Measurements from ENCODE around the gene NUDC. TPM values are rescaled to one million over a fixed set of nuclear protein-coding genes. Genes with fewer than 3 reads are reported as not detected.

Gene NUDC
- total RNA-seq, 2 experiments from 2014 or later, result 65.7 to 106 TPM

- ChIA-PET POLR2A (no interaction called here), CTCF (ENCODE audit: unreplicated experiment) (no interaction called here)
- no peaks in the 10 kb centered on the region for H3K9me2 ChIP-seq (ENCODE audit: insufficient read depth, low read length)
- no peaks in the 10 kb centered on the region for H3K9me3 ChIP-seq (ENCODE audit: low read length)
- no peak overlapping the region for H3K4me3 ChIP-seq (ENCODE audit: low read depth, low read length, poor library complexity, severe bottlenecking)
- no peaks in the 10 kb centered on the region for H3K79me2 ChIP-seq (ENCODE audit: insufficient read depth, low read depth, low read length)
- H4K20me1 ChIP-seq (ENCODE audit: insufficient read depth, low read length), result no peaks in the 10 kb centered on the region
- BruUV-seq (replicated peaks), result no TSS peak
- TF ChIP-seq, protein P1, sequence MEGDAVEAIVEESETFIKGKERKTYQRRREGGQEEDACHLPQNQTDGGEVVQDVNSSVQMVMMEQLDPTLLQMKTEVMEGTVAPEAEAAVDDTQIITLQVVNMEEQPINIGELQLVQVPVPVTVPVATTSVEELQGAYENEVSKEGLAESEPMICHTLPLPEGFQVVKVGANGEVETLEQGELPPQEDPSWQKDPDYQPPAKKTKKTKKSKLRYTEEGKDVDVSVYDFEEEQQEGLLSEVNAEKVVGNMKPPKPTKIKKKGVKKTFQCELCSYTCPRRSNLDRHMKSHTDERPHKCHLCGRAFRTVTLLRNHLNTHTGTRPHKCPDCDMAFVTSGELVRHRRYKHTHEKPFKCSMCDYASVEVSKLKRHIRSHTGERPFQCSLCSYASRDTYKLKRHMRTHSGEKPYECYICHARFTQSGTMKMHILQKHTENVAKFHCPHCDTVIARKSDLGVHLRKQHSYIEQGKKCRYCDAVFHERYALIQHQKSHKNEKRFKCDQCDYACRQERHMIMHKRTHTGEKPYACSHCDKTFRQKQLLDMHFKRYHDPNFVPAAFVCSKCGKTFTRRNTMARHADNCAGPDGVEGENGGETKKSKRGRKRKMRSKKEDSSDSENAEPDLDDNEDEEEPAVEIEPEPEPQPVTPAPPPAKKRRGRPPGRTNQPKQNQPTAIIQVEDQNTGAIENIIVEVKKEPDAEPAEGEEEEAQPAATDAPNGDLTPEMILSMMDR (conservative IDR thresholded peaks at IDR 0.05; ENCODE audit: low read length), result no peak
- TF ChIP-seq EZH2phosphoT487 (IDR thresholded peaks at IDR 0.05; ENCODE audit: borderline replicate concordance, low read depth, low read length), result no peak
- no peak overlapping the region for H3K27ac ChIP-seq (ENCODE audit: low read depth, low read length, poor library complexity, severe bottlenecking)
- intact Hi-C loops (cut with micrococcal nuclease; ENCODE audit: unreplicated experiment), result no loop called here
- peaks cover 7% of the 10 kb centered on the region for H3K4me1 ChIP-seq (ENCODE audit: insufficient read depth, low read length, poor library complexity, severe bottlenecking)
- no peak overlapping the region for H2AFZ ChIP-seq (ENCODE audit: low read length)
- no peaks in the 10 kb centered on the region for H3K36me3 ChIP-seq (ENCODE audit: insufficient read depth, low read length)
- no peak overlapping the region for H3K4me2 ChIP-seq (ENCODE audit: low read length)
- no peak for DNase-seq (ENCODE audit: low spot score)
Observed at GRCh38 chr1:26915204-26915842, 6.2 kb upstream of the NUDC start.

DNA sequence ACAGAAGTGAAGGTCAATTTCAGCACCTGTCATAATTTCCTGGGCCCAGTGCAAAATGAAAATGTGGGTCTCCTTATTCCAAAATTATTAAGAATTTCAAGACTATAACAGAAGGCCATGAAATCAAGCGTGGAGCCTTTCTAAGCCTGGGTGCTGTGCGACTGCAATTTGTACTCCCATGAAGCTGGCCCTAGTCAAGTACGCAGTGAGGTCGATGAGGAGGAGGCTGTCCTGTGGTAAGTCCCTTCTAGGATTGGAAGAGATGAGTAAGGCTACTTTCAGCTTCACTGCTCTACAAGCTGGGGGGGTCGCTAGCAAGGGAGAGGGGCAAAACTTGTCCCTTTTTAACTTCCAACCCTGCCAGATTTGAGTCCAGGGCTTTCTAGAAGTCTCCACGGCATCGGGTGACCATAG is 410 bp upstream of the NUDC start:
- DNase-seq (ENCODE audit: low spot score), result no peak
- Histone ChIP-seq H3K79me2 (ENCODE audit: insufficient read depth, low read depth, low read length) (peaks cover 33% of the 10 kb centered on the region), H3K4me3 (ENCODE audit: low read depth, low read length, poor library complexity, severe bottlenecking) (peak overlapping the region; percentile 84), H3K4me1 (ENCODE audit: insufficient read depth, low read length, poor library complexity, severe bottlenecking) (peaks cover 16% of the 10 kb centered on the region), H3K36me3 (ENCODE audit: insufficient read depth, low read length) (peaks cover 35% of the 10 kb centered on the region), H2AFZ (ENCODE audit: low read length) (peak overlapping the region; percentile 84), H4K20me1 (ENCODE audit: insufficient read depth, low read length) (peaks cover 10% of the 10 kb centered on the region; the same call in 1 of the 2 replicates), H3K9me2 (ENCODE audit: insufficient read depth, low read length) (no peaks in the 10 kb centered on the region), H3K4me2 (ENCODE audit: low read length) (peak overlapping the region; percentile 77), H3K27ac (ENCODE audit: low read depth, low read length, poor library complexity, severe bottlenecking) (no peak overlapping the region), H3K9me3 (ENCODE audit: low read length) (no peaks in the 10 kb centered on the region)
- TF ChIP-seq EZH2phosphoT487 (IDR thresholded peaks at IDR 0.05; ENCODE audit: borderline replicate concordance, low read depth, low read length), result no peak
- TF ChIP-seq, protein P1 (conservative IDR thresholded peaks at IDR 0.05; ENCODE audit: low read length), result no peak
- ChIA-PET POLR2A (interaction anchor here (0.9 to 1.9 kb wide), 3 partner anchors 9 to 21 kb away, joined by 3 to 9 read pairs (median 4); partner anchors contain the start of gene GPATCH3), CTCF (ENCODE audit: unreplicated experiment) (no interaction called here)
- BruUV-seq (replicated peaks), result no TSS peak
- intact Hi-C loops (cut with micrococcal nuclease; ENCODE audit: unreplicated experiment), result loop anchor here (1.0 kb wide), 1 partner anchor 31 kb away; the partner anchor contains the start of gene GPN2

- Histone ChIP-seq H4K20me1 (ENCODE audit: insufficient read depth, low read length) (peaks cover 10% of the 10 kb centered on the region; the same call in 1 of the 2 replicates), H3K9me3 (ENCODE audit: low read length) (no peaks in the 10 kb centered on the region), H3K4me1 (ENCODE audit: insufficient read depth, low read length, poor library complexity, severe bottlenecking) (peaks cover 16% of the 10 kb centered on the region), H2AFZ (ENCODE audit: low read length) (no peak overlapping the region), H3K27ac (ENCODE audit: low read depth, low read length, poor library complexity, severe bottlenecking) (peak overlapping the region; percentile 33), H3K9me2 (ENCODE audit: insufficient read depth, low read length) (no peaks in the 10 kb centered on the region), H3K4me2 (ENCODE audit: low read length) (peak overlapping the region; percentile 96), H3K4me3 (ENCODE audit: low read depth, low read length, poor library complexity, severe bottlenecking) (peak overlapping the region; percentile 84), H3K79me2 (ENCODE audit: insufficient read depth, low read depth, low read length) (peaks cover 43% of the 10 kb centered on the region), H3K36me3 (ENCODE audit: insufficient read depth, low read length) (peaks cover 47% of the 10 kb centered on the region)
- no peak for DNase-seq (ENCODE audit: low spot score)
- TSS peak; percentile 77 for BruUV-seq (replicated peaks)
- ChIA-PET POLR2A (no interaction called here), CTCF (ENCODE audit: unreplicated experiment) (no interaction called here)
- intact Hi-C loops (cut with micrococcal nuclease; ENCODE audit: unreplicated experiment), result no loop called here
- TF ChIP-seq, protein P1 (conservative IDR thresholded peaks at IDR 0.05; ENCODE audit: low read length), result no peak
- no peak for TF ChIP-seq EZH2phosphoT487 (IDR thresholded peaks at IDR 0.05; ENCODE audit: borderline replicate concordance, low read depth, low read length)
Observed at GRCh38 chr1:26922431-26922729, 837 bp downstream of the NUDC start.

Data from OCI-LY7 (cell line).